CD4-positive, alpha-beta memory T cell (primary cell): ENCODE results near the gene TMEM217. TPM values are rescaled to one million over a fixed set of nuclear protein-coding genes. Genes with fewer than 3 reads are reported as not detected.
A peak's percentile ranks its signal among the peaks of the same experiment; 100 is the strongest.

Experiments
- CTCF ChIA-PET: fragments of 350-600 bp; sonication (Branson Sonifier 250); formaldehyde crosslinking; loops from one replicate; lab custom pipeline; 2021; ENCODE audit warnings: inconsistent platforms; ENCODE audit not compliant: partially characterized antibody; lab: Charles Lee
- POLR2A ChIA-PET: fragments of 350-600 bp; sonication (Branson Sonifier 250); formaldehyde crosslinking; loops from one replicate; lab custom pipeline; 2021; ENCODE audit not compliant: partially characterized antibody; lab: Charles Lee
- DNase-seq, 5 donors: peaks; one replicate each; pipeline versions ENCODE4 v3.0.0 to v3.0.0-alpha.2; 2020 to 2022; ENCODE audit warnings: mixed read lengths in 1 of 5
- H3K27ac ChIP-seq: one replicate; pipeline ENCODE4 v1.7.0; 2013; ENCODE audit warnings: low read depth, low read length
- H3K27me3 ChIP-seq: 2 replicates; pipeline ENCODE4 v1.7.0; 2013; ENCODE audit warnings: mild to moderate bottlenecking, low read length, moderate library complexity; ENCODE audit not compliant: insufficient read depth
- H3K36me3 ChIP-seq: 2 replicates; pipeline ENCODE4 v1.7.0; 2013; ENCODE audit warnings: mild to moderate bottlenecking, low read length, moderate library complexity; ENCODE audit not compliant: insufficient read depth
- H3K4me1 ChIP-seq: 2 replicates; pipeline ENCODE4 v1.7.0; 2013; ENCODE audit warnings: mild to moderate bottlenecking, low read length, moderate library complexity; ENCODE audit not compliant: insufficient read depth
- H3K4me3 ChIP-seq, 2 donors: one replicate each; pipeline ENCODE4 v1.7.0; 2013; ENCODE audit warnings: low read length in 2 of 2, mild to moderate bottlenecking in 1 of 2
- H3K9me3 ChIP-seq, 2 donors: one replicate each; pipeline ENCODE4 v1.7.0; 2013; ENCODE audit warnings: low read length in 2 of 2, control low read depth in 1 of 2; ENCODE audit not compliant: control insufficient read depth in 1 of 2
- H3K27ac Mint-ChIP-seq, 7 donors: one replicate each; pipeline ENCODE4 v1.8.0; 2020 to 2021; ENCODE audit warnings: mixed read lengths in 7 of 7, mild to moderate bottlenecking in 6 of 7, inconsistent platforms in 3 of 7, moderate library complexity in 3 of 7
- H3K27me3 Mint-ChIP-seq, 2 donors: one replicate each; pipeline ENCODE4 v1.8.0; 2020 to 2021; ENCODE audit warnings: mixed read lengths in 2 of 2
- H3K36me3 Mint-ChIP-seq, 2 donors: one replicate each; pipeline ENCODE4 v1.8.0; 2020 to 2021; ENCODE audit warnings: mixed read lengths in 2 of 2, inconsistent platforms in 1 of 2, mild to moderate bottlenecking in 1 of 2
- H3K4me1 Mint-ChIP-seq, 4 donors: one replicate each; pipeline ENCODE4 v1.8.0; 2020 to 2021; ENCODE audit warnings: mixed read lengths in 4 of 4, mild to moderate bottlenecking in 1 of 4
- H3K4me3 Mint-ChIP-seq, 8 donors: one replicate each; pipeline ENCODE4 v1.8.0; 2020 to 2021; ENCODE audit warnings: mixed read lengths in 8 of 8, mild to moderate bottlenecking in 7 of 8, moderate library complexity in 6 of 8, inconsistent platforms in 3 of 8
- H3K9me3 Mint-ChIP-seq, 8 donors: one replicate each; pipeline ENCODE4 v1.8.0; 2020 to 2021; ENCODE audit warnings: mixed read lengths in 8 of 8, mild to moderate bottlenecking in 5 of 8, inconsistent platforms in 3 of 8, moderate library complexity in 1 of 8
- intact Hi-C: fragments of 100-400 bp; cut with micrococcal nuclease; formaldehyde crosslinking; loops from one replicate; pipeline ENCODE4 v1.15.1; 2023
- polyA plus RNA-seq, 2 donors: library from polyadenylated mRNA; unstranded; fragments of 300-500 nt; fragmentation: Illumina TruSeq; gene quantifications; one replicate each; pipeline ENCODE4 v1.2.3, GENCODE V29; 2021
- total RNA-seq, 2 experiments: library from RNA; stranded (reverse); gene quantifications; one replicate each; pipeline ENCODE4 v1.2.3, GENCODE V29; 2021

TMEM217 gene
- total and polyA plus RNA-seq, 4 experiments from 2014 or later = 0.31 to 1.4 (median 0.42) TPM; not detected in 1

DNA sequence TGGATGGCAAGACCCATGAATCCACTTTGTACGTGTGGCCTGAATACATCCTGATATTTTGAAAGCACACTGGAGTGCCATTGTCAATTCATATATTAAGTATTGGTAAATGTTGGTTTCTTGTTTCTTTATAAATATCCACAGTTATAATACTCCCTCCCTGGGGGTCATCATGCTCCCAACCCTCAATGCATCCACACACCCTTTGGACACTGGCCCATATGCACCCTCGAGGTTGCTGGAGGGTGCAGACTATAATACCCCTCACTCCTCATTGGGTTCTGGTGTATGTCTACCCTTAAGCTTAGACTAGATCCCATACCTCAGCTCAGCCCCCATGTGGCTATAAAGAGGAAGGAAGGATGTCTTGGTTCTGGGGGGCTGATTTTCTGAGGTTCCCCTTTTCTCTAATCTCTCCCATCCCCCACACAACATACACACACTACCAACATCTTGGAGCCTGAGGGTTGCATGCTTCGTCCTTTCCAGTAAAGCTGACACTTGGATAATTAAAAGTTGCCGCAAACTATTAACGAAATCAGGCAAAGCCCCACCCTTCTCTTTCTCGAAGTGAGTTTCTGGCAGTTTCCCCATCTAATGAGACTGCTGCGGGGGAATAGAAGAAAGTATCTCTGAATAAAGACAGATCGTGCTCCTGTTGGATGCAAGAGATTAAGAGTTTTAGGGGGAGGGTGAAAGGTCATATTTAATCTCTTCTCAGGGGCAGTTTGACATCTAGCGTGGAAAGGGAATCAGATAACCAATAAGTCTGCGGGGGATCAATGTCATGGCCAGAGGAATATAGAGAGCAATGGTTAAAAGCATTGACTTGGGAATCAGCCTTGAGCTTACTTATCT lies 80.6 kb downstream of the TMEM217 start:
- Histone ChIP-seq H3K27me3 (no peaks in the 10 kb centered on the region), H3K27ac (no peak overlapping the region), H3K9me3 (no peaks in the 10 kb centered on the region), H3K4me1 (peaks cover 87% of the 10 kb centered on the region), H3K4me3 (no peak overlapping the region), H3K36me3 (peaks cover 36% of the 10 kb centered on the region)
- Mint-ChIP-seq H3K36me3 (peaks cover 37 to 43% of the 10 kb centered on the region in 2 donors), H3K27me3 (no peaks in the 10 kb centered on the region), H3K9me3 (no peaks in the 10 kb centered on the region), H3K4me1 (peaks cover 50 to 91% (median 66%) of the 10 kb centered on the region in 4 donors), H3K27ac (peak overlapping the region; percentile 47 to 94 (median 86)), H3K4me3 (peak overlapping the region in 7 of 8 donors; percentile 18 to 46 (median 28))
- CTCF ChIA-PET = interaction anchor here (1.0 to 21.8 kb wide), 6 partner anchors 10 to 153 kb away, joined by 3 to 627 read pairs (median 7); no protein-coding TSS in a partner anchor
- intact Hi-C loops = no loop called here
- POLR2A ChIA-PET = interaction anchor here (1.2 to 13.4 kb wide), 7 partner anchors 11 to 191 kb away, joined by 3 to 394 read pairs (median 7); partner anchors contain the start of gene MTCH1
- DNase-seq = no peak

DNA sequence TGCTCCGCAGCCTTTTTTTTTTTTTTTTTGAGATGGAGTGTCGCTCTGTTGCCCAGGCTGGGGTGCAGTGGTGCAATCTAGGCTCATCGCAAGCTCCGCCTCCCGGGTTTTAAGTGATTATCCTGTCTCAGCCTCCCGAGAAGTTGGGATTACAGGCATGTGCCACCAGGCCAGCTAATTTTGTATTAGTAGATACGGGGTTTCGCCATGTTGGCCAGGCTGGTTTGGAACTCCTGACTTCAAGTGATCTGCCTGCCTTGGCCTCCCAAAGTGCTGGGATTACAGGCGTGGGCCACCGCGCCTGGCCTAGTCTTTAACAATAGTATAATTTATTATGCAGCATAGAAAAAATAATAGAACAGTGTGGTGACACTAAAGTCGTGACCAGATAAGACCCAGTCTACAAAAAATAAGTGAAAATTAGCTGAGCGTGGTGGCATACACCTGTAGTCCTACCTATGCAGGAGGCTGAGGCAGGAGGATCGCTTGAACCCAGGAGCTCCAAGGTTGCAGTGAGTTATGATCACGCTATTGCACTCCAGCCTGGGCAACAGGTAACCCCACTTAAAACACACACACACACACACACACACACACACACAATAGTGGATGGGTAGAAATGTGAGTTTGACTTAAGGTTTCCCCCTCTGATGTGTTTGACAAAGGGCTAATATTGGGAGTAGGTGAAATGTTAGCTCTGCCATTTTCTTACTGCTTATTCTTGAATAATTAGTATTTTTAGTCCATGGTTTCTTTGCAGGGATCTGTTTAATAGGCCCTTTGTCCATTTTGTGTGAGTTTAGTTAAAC lies 81.5 kb downstream of the TMEM217 start:
- no peaks in the 10 kb centered on the region for H3K27me3 ChIP-seq
- Mint-ChIP-seq H3K4me1 (peaks cover 48 to 90% (median 63%) of the 10 kb centered on the region in 4 donors), H3K27ac (peak overlapping the region; percentile 47 to 94 (median 86)), H3K27me3 (no peaks in the 10 kb centered on the region), H3K4me3 (peak overlapping the region in 6 of 8 donors; percentile 26 to 94 (median 92)), H3K9me3 (peaks cover 0 to 5% (median 0%) of the 10 kb centered on the region in 8 donors), H3K36me3 (peaks cover 45 to 51% of the 10 kb centered on the region in 2 donors)
- no peak overlapping the region for H3K4me3 ChIP-seq
- POLR2A ChIA-PET = interaction anchor here (0.8 to 13.4 kb wide), 11 partner anchors 8 to 326 kb away, joined by 3 to 394 read pairs (median 5); no protein-coding TSS in a partner anchor
- peak overlapping the region; percentile 28 for H3K27ac ChIP-seq
- no peaks in the 10 kb centered on the region for H3K9me3 ChIP-seq
- intact Hi-C loops = no loop called here
- DNase-seq = no peak
- peaks cover 79% of the 10 kb centered on the region for H3K4me1 ChIP-seq
- CTCF ChIA-PET = interaction anchor here (1.7 to 21.8 kb wide), 5 partner anchors 10 to 152 kb away, joined by 5 to 627 read pairs (median 9); no protein-coding TSS in a partner anchor
- peaks cover 39% of the 10 kb centered on the region for H3K36me3 ChIP-seq

DNA sequence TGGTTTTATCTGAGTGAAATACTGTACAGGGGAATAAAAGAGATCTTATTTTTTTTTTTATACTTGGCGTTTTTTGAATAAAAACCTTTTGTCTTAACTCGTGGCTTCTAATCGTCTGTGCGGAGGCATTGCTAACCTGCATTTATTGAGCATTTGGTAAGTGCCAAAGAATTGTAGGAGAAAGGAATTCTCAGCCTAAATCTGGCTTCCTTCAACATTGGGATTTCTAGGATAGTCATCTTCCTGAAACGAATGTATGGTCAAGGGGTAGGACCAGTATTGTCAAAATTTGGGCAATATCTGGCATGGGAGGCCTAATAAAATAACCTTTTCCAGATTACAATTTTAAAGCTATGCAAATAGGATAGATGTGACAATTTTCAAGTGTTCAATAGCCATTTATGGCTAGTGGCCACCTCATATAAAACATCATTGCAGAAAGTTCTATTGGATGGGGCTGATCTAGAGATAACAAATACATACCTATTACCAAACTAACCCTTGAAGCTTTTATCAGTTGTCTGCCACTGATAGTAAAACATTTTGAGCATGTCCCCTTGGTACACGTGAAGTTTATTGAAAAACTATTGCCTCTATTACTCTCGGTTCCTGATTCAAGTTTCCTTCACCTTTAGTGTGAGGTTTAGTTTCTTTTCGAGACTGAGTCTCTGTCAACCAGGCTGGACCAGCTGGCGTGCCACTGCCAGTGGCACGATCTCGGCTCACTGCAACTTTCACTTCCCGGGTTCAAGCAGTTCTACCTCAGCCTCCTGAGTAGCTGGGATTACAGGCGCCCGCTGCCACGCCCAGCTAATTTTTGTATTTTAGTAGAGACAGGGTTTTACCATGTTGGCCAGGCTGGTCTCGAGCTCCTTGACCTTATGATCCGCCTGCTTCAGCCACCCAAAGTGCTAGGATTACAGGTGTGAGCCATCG lies 82.3 kb downstream of the TMEM217 start:
- H3K4me3 ChIP-seq = peak overlapping the region in 1 of 2 donors; percentile 30
- peak overlapping the region; percentile 90 to 99 (median 94) for H3K4me3 Mint-ChIP-seq
- H3K36me3 ChIP-seq = peaks cover 43% of the 10 kb centered on the region
- H3K9me3 Mint-ChIP-seq = peaks cover 0 to 5% (median 0%) of the 10 kb centered on the region in 8 donors
- H3K27me3 ChIP-seq = no peaks in the 10 kb centered on the region
- DNase-seq = peak in 1 of 5 donors; percentile 9
- intact Hi-C loops = no loop called here
- H3K4me1 ChIP-seq = peaks cover 71% of the 10 kb centered on the region
- peak overlapping the region; percentile 74 for H3K27ac ChIP-seq
- ChIA-PET POLR2A (interaction anchor here (0.8 to 13.4 kb wide), 10 partner anchors 9 to 327 kb away, joined by 3 to 394 read pairs (median 6); no protein-coding TSS in a partner anchor), CTCF (interaction anchor here (1.0 to 21.8 kb wide), 6 partner anchors 11 to 152 kb away, joined by 3 to 627 read pairs (median 7); no protein-coding TSS in a partner anchor)
- H3K9me3 ChIP-seq = no peaks in the 10 kb centered on the region
- peaks cover 45 to 87% (median 58%) of the 10 kb centered on the region in 4 donors for H3K4me1 Mint-ChIP-seq
- no peaks in the 10 kb centered on the region for H3K27me3 Mint-ChIP-seq
- H3K27ac Mint-ChIP-seq = peak overlapping the region; percentile 82 to 94 (median 91)
- H3K36me3 Mint-ChIP-seq = peaks cover 50 to 55% of the 10 kb centered on the region in 2 donors

DNA sequence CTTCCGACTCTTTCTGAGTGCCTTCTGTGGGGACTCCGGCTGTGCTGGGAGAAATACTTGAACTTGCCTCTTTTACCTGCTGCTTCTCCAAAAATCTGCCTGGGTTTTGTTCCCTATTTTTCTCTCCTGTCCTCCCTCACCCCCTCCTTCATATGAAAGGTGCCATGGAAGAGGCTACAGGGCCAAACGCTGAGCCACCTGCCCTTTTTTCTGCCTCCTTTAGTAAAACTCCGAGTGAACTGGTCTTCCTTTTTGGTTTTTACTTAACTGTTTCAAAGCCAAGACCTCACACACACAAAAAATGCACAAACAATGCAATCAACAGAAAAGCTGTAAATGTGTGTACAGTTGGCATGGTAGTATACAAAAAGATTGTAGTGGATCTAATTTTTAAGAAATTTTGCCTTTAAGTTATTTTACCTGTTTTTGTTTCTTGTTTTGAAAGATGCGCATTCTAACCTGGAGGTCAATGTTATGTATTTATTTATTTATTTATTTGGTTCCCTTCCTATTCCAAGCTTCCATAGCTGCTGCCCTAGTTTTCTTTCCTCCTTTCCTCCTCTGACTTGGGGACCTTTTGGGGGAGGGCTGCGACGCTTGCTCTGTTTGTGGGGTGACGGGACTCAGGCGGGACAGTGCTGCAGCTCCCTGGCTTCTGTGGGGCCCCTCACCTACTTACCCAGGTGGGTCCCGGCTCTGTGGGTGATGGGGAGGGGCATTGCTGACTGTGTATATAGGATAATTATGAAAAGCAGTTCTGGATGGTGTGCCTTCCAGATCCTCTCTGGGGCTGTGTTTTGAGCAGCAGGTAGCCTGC lies 83.2 kb downstream of the TMEM217 start:
- peak overlapping the region; percentile 74 for H3K27ac ChIP-seq
- Mint-ChIP-seq H3K4me3 (peak overlapping the region; percentile 90 to 99 (median 94)), H3K27ac (peak overlapping the region; percentile 90 to 94 (median 92)), H3K36me3 (peaks cover 50 to 55% of the 10 kb centered on the region in 2 donors), H3K27me3 (no peaks in the 10 kb centered on the region), H3K9me3 (peaks cover 0 to 5% (median 0%) of the 10 kb centered on the region in 8 donors), H3K4me1 (peaks cover 40 to 78% (median 53%) of the 10 kb centered on the region in 4 donors)
- intact Hi-C loops = no loop called here
- H3K9me3 ChIP-seq = no peaks in the 10 kb centered on the region
- H3K4me3 ChIP-seq = peak overlapping the region; percentile 48 to 97
- H3K27me3 ChIP-seq = no peaks in the 10 kb centered on the region
- H3K36me3 ChIP-seq = peaks cover 43% of the 10 kb centered on the region
- ChIA-PET CTCF (interaction anchor here (1.0 to 21.8 kb wide), 4 partner anchors 34 to 151 kb away, joined by 3 to 627 read pairs (median 160); no protein-coding TSS in a partner anchor), POLR2A (interaction anchor here (1.6 to 13.4 kb wide), 6 partner anchors 9 to 150 kb away, joined by 4 to 394 read pairs (median 28); no protein-coding TSS in a partner anchor)
- DNase-seq = no peak
- peaks cover 63% of the 10 kb centered on the region for H3K4me1 ChIP-seq

DNA sequence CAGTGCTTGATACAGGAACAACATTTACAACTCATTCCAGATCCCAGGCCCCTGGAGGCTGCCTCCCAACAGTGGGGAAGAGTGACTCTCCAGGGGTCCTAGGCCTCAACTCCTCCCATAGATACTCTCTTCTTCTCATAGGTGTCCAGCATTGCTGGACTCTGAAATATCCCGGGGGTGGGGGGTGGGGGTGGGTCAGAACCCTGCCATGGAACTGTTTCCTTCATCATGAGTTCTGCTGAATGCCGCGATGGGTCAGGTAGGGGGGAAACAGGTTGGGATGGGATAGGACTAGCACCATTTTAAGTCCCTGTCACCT lies 83.8 kb downstream of the TMEM217 start:
- CTCF ChIA-PET = interaction anchor here (1.5 to 21.8 kb wide), 6 partner anchors 8 to 408 kb away, joined by 4 to 627 read pairs (median 165); no protein-coding TSS in a partner anchor
- Histone ChIP-seq H3K27me3 (no peaks in the 10 kb centered on the region), H3K4me1 (peaks cover 59% of the 10 kb centered on the region), H3K36me3 (peaks cover 43% of the 10 kb centered on the region), H3K9me3 (no peaks in the 10 kb centered on the region), H3K27ac (peak overlapping the region; percentile 74), H3K4me3 (peak overlapping the region; percentile 76 to 97)
- peaks cover 40 to 80% (median 55%) of the 10 kb centered on the region in 4 donors for H3K4me1 Mint-ChIP-seq
- DNase-seq = no peak
- intact Hi-C loops = no loop called here
- peak overlapping the region; percentile 91 to 98 (median 93) for H3K27ac Mint-ChIP-seq
- POLR2A ChIA-PET = interaction anchor here (2.0 to 13.4 kb wide), 6 partner anchors 8 to 150 kb away, joined by 10 to 394 read pairs (median 68); no protein-coding TSS in a partner anchor
- H3K36me3 Mint-ChIP-seq = peaks cover 50 to 58% of the 10 kb centered on the region in 2 donors
- H3K4me3 Mint-ChIP-seq = peak overlapping the region; percentile 90 to 99 (median 94)
- no peaks in the 10 kb centered on the region for H3K27me3 Mint-ChIP-seq
- H3K9me3 Mint-ChIP-seq = peaks cover 0 to 5% (median 0%) of the 10 kb centered on the region in 8 donors
